DND-41 (cell line): Measurements from ENCODE around the gene PARVB.

Experiments
- ATAC-seq: fragments of 200-7000 bp; cut with Tn5 transposase; 3 replicates; pipeline ENCODE4 v1.9.1; 2021; ENCODE audit warnings: low read depth; ENCODE audit not compliant: insufficient read depth
- DNase-seq: peaks from one replicate; pipeline ENCODE4 v3.0.0-alpha.2; 2020
- H2AFZ ChIP-seq: 2 replicates; pipeline ENCODE4 v1.6.0; 2012; ENCODE audit warnings: low read depth, low read length
- H3K27ac ChIP-seq: 2 replicates; pipeline ENCODE4 v1.5.1; 2012; ENCODE audit warnings: low read length, inconsistent platforms
- H3K27me3 ChIP-seq: fragments of 200-600 bp; sonication (generic); 2 replicates; pipeline ENCODE4 v1.6.0; 2012; ENCODE audit warnings: low read length, mild to moderate bottlenecking, inconsistent platforms; ENCODE audit not compliant: insufficient read depth, poor library complexity
- H3K36me3 ChIP-seq: 2 replicates; pipeline ENCODE4 v1.5.1; 2012; ENCODE audit warnings: low read length, inconsistent platforms; ENCODE audit not compliant: insufficient read depth
- H3K4me1 ChIP-seq: 2 replicates; pipeline ENCODE4 v1.5.1; 2012; ENCODE audit warnings: mild to moderate bottlenecking, low read length; ENCODE audit not compliant: insufficient read depth
- H3K4me2 ChIP-seq: 2 replicates; pipeline ENCODE4 v1.6.0; 2012; ENCODE audit warnings: mild to moderate bottlenecking, moderate library complexity, low read length, inconsistent platforms; ENCODE audit not compliant: insufficient read depth
- H3K4me3 ChIP-seq, 2 experiments: fragments of 200-600 bp in 1 of 2; shearing (Covaris generic) in 1 of 2; 2 replicates each; pipeline ENCODE4 v1.5.1; 2012 to 2016; ENCODE audit warnings: inconsistent platforms in 2 of 2, low read length in 2 of 2, mild to moderate bottlenecking in 2 of 2, low read depth in 1 of 2, moderate library complexity in 1 of 2
- H3K79me2 ChIP-seq: 2 replicates; pipeline ENCODE4 v1.6.0; 2012; ENCODE audit warnings: low read length, inconsistent platforms; ENCODE audit not compliant: insufficient read depth
- H3K9ac ChIP-seq: 2 replicates; pipeline ENCODE4 v1.6.0; 2012; ENCODE audit warnings: low read depth, mild to moderate bottlenecking, inconsistent platforms, low read length, moderate library complexity
- H3K9me3 ChIP-seq: 2 replicates; pipeline ENCODE4 v1.5.1; 2012; ENCODE audit warnings: low read length, moderate library complexity, mild to moderate bottlenecking, inconsistent platforms; ENCODE audit not compliant: insufficient read depth, severe bottlenecking
- H4K20me1 ChIP-seq: 2 replicates; pipeline ENCODE4 v1.6.0; 2012; ENCODE audit warnings: low read length; ENCODE audit not compliant: insufficient read depth
- EZH2 ChIP-seq: IDR thresholded peaks from 3 replicates; pipeline ENCODE4 v1.6.1; 2012; ENCODE audit warnings: borderline replicate concordance, low read depth, mild to moderate bottlenecking, moderate library complexity, low read length, inconsistent platforms; ENCODE audit not compliant: severe bottlenecking
- TF ChIP-seq, protein P1 (sequence below): IDR thresholded peaks from 2 replicates; pipeline ENCODE4 v1.5.1; 2012; ENCODE audit warnings: borderline replicate concordance, low read length, moderate library complexity, mild to moderate bottlenecking; ENCODE audit not compliant: poor library complexity, severe bottlenecking; ENCODE audit errors: extremely low read depth

The PARVB gene

DNA sequence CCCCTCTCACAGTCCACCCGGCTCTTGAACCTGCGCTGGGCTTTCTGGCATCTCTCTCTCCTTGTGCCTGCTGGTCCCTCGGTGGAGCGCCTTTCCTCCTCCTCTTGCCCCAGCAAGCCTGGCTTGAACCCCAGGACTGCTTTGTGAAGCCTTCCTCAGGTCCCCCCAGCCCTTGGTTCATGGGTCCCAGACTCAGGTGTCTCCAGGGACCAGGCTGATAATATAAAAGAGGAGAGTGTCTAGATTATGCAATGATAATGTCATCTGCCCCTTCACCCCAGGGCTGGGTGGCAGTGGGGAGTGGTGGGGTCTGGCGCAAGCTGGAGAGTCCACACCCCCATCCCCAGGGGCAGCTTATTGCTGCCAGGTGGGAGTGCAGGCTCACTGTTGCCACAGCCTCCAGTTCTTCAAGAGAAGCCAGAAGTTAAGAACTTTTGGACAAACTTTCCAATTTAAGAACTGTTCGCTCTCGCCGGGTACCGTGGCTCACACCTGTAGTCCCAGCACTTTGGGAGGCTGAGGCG lies 120.0 kb downstream of the PARVB start:
- DNase-seq (no peak), ATAC-seq (no peak)
- no peak overlapping the region for H2AFZ ChIP-seq
- H3K79me2 ChIP-seq: no peaks in the 10 kb centered on the region
- no peak overlapping the region for H3K9ac ChIP-seq
- TF ChIP-seq, protein P1, sequence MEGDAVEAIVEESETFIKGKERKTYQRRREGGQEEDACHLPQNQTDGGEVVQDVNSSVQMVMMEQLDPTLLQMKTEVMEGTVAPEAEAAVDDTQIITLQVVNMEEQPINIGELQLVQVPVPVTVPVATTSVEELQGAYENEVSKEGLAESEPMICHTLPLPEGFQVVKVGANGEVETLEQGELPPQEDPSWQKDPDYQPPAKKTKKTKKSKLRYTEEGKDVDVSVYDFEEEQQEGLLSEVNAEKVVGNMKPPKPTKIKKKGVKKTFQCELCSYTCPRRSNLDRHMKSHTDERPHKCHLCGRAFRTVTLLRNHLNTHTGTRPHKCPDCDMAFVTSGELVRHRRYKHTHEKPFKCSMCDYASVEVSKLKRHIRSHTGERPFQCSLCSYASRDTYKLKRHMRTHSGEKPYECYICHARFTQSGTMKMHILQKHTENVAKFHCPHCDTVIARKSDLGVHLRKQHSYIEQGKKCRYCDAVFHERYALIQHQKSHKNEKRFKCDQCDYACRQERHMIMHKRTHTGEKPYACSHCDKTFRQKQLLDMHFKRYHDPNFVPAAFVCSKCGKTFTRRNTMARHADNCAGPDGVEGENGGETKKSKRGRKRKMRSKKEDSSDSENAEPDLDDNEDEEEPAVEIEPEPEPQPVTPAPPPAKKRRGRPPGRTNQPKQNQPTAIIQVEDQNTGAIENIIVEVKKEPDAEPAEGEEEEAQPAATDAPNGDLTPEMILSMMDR: no peak
- no peak for TF ChIP-seq EZH2
- H3K27ac ChIP-seq: no peak overlapping the region
- no peaks in the 10 kb centered on the region for H3K27me3 ChIP-seq
- H3K4me3 ChIP-seq: no peak overlapping the region
- H4K20me1 ChIP-seq: peaks cover 4% of the 10 kb centered on the region
- H3K4me2 ChIP-seq: no peak overlapping the region
- H3K36me3 ChIP-seq: no peaks in the 10 kb centered on the region
- H3K4me1 ChIP-seq: no peaks in the 10 kb centered on the region
- no peaks in the 10 kb centered on the region for H3K9me3 ChIP-seq

DNA sequence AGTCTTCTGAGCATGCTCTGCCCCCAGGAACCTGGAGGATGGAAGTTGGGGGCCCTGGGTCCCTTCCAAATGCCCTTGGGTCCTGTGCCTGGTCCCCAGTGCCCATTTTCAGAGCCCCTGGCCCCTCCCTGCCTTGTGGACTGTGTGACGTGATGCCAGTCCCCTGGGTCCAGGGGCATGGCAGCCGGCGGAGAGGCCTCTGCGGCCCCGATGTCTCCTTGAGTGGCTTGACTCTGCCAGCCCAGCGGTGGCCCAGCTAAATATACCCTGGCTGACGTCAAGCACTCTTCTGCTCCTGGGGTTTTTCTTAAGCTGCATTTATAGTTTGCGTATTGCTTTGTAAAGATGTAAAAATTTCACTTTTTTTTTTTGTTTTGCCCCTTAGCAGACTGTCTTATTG lies 121.4 kb downstream of the PARVB start:
- H3K4me3 ChIP-seq: no peak overlapping the region
- ATAC-seq: no peak
- TF ChIP-seq EZH2: no peak
- TF ChIP-seq, protein P1: no peak
- H3K36me3 ChIP-seq: no peaks in the 10 kb centered on the region
- no peak overlapping the region for H3K9ac ChIP-seq
- H3K27me3 ChIP-seq: no peaks in the 10 kb centered on the region
- no peak overlapping the region for H3K27ac ChIP-seq
- H4K20me1 ChIP-seq: peaks cover 6% of the 10 kb centered on the region
- H3K4me2 ChIP-seq: no peak overlapping the region
- no peak overlapping the region for H2AFZ ChIP-seq
- no peak for DNase-seq
- no peaks in the 10 kb centered on the region for H3K9me3 ChIP-seq
- H3K79me2 ChIP-seq: no peaks in the 10 kb centered on the region
- no peaks in the 10 kb centered on the region for H3K4me1 ChIP-seq

DNA sequence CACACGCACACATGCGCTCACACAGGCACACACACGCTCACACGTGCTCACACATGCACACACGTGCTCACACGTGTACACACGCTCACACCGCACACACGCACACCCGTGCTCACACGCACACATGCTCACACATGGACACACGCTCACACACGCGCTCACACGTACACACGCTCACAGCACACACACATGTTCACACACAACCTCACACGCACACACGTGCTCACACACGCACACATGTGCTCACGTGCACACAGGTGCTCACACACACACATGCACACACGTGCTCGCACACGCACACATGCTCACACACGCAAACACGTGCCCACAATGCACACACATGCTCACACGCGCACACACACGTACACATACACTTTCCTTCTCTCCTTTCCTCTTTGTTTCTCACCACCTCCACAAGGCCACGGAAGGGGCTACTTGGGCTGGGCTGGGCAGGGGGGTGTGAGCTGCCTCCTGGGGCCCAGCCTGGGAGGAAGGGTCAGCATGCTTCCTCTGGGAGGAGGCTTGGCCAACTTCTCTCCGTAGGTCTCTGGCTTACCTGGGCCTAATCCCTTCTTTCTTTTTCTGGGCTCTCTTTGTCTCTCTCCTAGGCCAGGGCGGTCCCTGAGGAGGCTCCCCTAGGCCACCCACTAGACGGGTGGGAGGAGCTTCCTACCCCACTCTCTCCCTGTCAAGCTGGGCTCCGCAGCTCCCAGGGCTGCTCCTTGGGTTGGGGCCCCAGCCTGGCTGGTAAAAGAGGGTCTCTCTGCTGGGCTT lies 122.2 kb downstream of the PARVB start:
- Histone ChIP-seq H3K79me2 (no peaks in the 10 kb centered on the region), H3K4me2 (no peak overlapping the region), H3K27ac (no peak overlapping the region), H2AFZ (no peak overlapping the region), H3K4me1 (no peaks in the 10 kb centered on the region), H4K20me1 (peaks cover 6% of the 10 kb centered on the region), H3K36me3 (no peaks in the 10 kb centered on the region), H3K9ac (no peak overlapping the region), H3K27me3 (no peaks in the 10 kb centered on the region), H3K4me3 (no peak overlapping the region), H3K9me3 (no peaks in the 10 kb centered on the region)
- no peak for TF ChIP-seq EZH2
- TF ChIP-seq, protein P1: no peak
- ATAC-seq (no peak), DNase-seq (no peak)
